Astrocyte (in vitro differentiated cells and primary cell): ENCODE data around the gene SPATA20. TPM values are rescaled to one million over a fixed set of nuclear protein-coding genes. Genes with fewer than 3 reads are reported as not detected.

ENCODE experiments used
- DNase-seq: peaks from one replicate; pipeline ENCODE4 v3.0.0-alpha.2; 2010; ENCODE audit warnings: low read depth
- FAIRE-seq: peaks from 2 replicates; lab custom pipeline; 2011; peaks lifted over from hg19 to GRCh38; lab: Jason Lieb, UNC
- H2AFZ ChIP-seq: 2 replicates; pipeline ENCODE4 v1.6.0; 2012; ENCODE audit warnings: low read depth, low read length, inconsistent platforms
- H3K27ac ChIP-seq: 2 replicates; pipeline ENCODE4 v1.5.1; 2011; ENCODE audit warnings: low read depth, low read length, inconsistent platforms
- H3K27me3 ChIP-seq: 2 replicates; pipeline ENCODE4 v1.6.0; 2011; ENCODE audit warnings: low read length, inconsistent platforms; ENCODE audit not compliant: insufficient read depth
- H3K36me3 ChIP-seq: 2 replicates; pipeline ENCODE4 v1.5.1; 2011; ENCODE audit warnings: low read length, inconsistent platforms; ENCODE audit not compliant: insufficient read depth
- H3K4me1 ChIP-seq: 2 replicates; pipeline ENCODE4 v1.5.1; 2011; ENCODE audit warnings: low read length, inconsistent platforms; ENCODE audit not compliant: insufficient read depth
- H3K4me2 ChIP-seq: 2 replicates; pipeline ENCODE4 v1.6.0; 2012; ENCODE audit warnings: low read length, inconsistent platforms
- H3K4me3 ChIP-seq: 2 replicates; pipeline ENCODE4 v1.5.1; 2011; ENCODE audit warnings: low read depth, mild to moderate bottlenecking, low read length, inconsistent platforms; ENCODE audit not compliant: insufficient read depth
- H3K79me2 ChIP-seq: 2 replicates; pipeline ENCODE4 v1.6.0; 2012; ENCODE audit warnings: mild to moderate bottlenecking, low read length, inconsistent platforms; ENCODE audit not compliant: insufficient read depth
- H3K9ac ChIP-seq: 2 replicates; pipeline ENCODE4 v1.6.0; 2012; ENCODE audit warnings: mild to moderate bottlenecking, low read length, inconsistent platforms
- H3K9me3 ChIP-seq: 2 replicates; pipeline ENCODE4 v1.5.1; 2012; ENCODE audit warnings: low read depth, mild to moderate bottlenecking, low read length, inconsistent platforms; ENCODE audit not compliant: insufficient read depth
- H4K20me1 ChIP-seq: 2 replicates; pipeline ENCODE4 v1.6.0; 2012; ENCODE audit warnings: low read length, inconsistent platforms; ENCODE audit not compliant: insufficient read depth
- H3K27ac Mint-ChIP-seq: one replicate; pipeline ENCODE4 v1.8.0; 2021; ENCODE audit warnings: mild to moderate bottlenecking, mixed read lengths; ENCODE audit not compliant: unreplicated experiment
- H3K27me3 Mint-ChIP-seq: one replicate; pipeline ENCODE4 v1.8.0; 2021; ENCODE audit warnings: low read depth, mixed read lengths; ENCODE audit not compliant: unreplicated experiment
- H3K36me3 Mint-ChIP-seq: one replicate; pipeline ENCODE4 v1.8.0; 2021; ENCODE audit warnings: low read depth, mixed read lengths; ENCODE audit not compliant: unreplicated experiment
- H3K4me1 Mint-ChIP-seq: one replicate; pipeline ENCODE4 v1.8.0; 2021; ENCODE audit warnings: low read depth, mixed read lengths; ENCODE audit not compliant: unreplicated experiment
- H3K4me3 Mint-ChIP-seq: one replicate; pipeline ENCODE4 v1.8.0; 2021; ENCODE audit warnings: mild to moderate bottlenecking, moderate library complexity, mixed read lengths; ENCODE audit not compliant: unreplicated experiment
- H3K9me3 Mint-ChIP-seq: one replicate; pipeline ENCODE4 v1.8.0; 2021; ENCODE audit warnings: mild to moderate bottlenecking, mixed read lengths; ENCODE audit not compliant: unreplicated experiment
- EZH2 ChIP-seq: IDR thresholded peaks from 2 replicates; pipeline ENCODE4 v1.6.1; 2012; ENCODE audit warnings: mild to moderate bottlenecking, low read length, inconsistent platforms; ENCODE audit not compliant: insufficient read depth
- total RNA-seq: library from RNA; stranded (reverse); gene quantifications from 2 replicates; pipeline ENCODE4 v1.2.1, GENCODE V29; 2021
- TF ChIP-seq, protein P1 (sequence below): IDR thresholded peaks from 2 replicates; pipeline ENCODE4 v1.5.1; 2011; ENCODE audit warnings: low read depth, mild to moderate bottlenecking, inconsistent platforms, low read length, moderate library complexity; ENCODE audit not compliant: insufficient read depth

Gene SPATA20
- total RNA-seq, 1 donor from 2014 or later: 32.0 TPM

DNA sequence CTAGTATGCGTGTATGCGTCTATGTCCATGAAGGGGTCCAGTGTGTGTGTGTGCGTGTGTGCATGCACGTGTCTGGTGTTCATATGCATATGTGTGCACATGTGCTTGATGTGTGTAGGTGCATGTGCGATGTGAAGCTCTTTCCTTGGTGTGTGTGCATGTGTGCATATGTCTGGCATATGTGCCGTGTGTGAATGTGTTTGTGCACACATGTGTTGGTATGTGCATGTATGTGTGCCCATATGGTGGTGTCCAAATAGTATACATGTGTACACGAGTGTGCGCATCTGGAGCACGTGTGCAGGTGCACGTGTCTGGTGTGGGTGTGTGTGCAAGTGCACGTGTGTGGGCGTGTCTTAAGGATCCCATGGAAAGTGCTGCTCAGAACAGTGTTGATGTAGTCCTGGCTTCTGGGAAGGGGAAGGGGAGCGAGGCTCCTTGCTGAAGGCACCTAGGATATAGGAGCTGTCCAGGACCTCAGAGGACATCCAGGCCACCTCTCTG is 30.5 kb downstream of the SPATA20 start:
- TF ChIP-seq EZH2: no peak
- TF ChIP-seq, protein P1, sequence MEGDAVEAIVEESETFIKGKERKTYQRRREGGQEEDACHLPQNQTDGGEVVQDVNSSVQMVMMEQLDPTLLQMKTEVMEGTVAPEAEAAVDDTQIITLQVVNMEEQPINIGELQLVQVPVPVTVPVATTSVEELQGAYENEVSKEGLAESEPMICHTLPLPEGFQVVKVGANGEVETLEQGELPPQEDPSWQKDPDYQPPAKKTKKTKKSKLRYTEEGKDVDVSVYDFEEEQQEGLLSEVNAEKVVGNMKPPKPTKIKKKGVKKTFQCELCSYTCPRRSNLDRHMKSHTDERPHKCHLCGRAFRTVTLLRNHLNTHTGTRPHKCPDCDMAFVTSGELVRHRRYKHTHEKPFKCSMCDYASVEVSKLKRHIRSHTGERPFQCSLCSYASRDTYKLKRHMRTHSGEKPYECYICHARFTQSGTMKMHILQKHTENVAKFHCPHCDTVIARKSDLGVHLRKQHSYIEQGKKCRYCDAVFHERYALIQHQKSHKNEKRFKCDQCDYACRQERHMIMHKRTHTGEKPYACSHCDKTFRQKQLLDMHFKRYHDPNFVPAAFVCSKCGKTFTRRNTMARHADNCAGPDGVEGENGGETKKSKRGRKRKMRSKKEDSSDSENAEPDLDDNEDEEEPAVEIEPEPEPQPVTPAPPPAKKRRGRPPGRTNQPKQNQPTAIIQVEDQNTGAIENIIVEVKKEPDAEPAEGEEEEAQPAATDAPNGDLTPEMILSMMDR: no peak
- Histone ChIP-seq H3K79me2 (no peaks in the 10 kb centered on the region), H3K4me3 (no peak overlapping the region), H3K27me3 (peaks cover 11% of the 10 kb centered on the region), H3K9me3 (no peaks in the 10 kb centered on the region), H3K36me3 (no peaks in the 10 kb centered on the region), H3K9ac (no peak overlapping the region), H3K27ac (no peak overlapping the region), H2AFZ (no peak overlapping the region), H4K20me1 (no peaks in the 10 kb centered on the region), H3K4me2 (no peak overlapping the region), H3K4me1 (no peaks in the 10 kb centered on the region)
- peaks cover 8% of the 10 kb centered on the region for H3K9me3 Mint-ChIP-seq
- no peak for FAIRE-seq
- no peaks in the 10 kb centered on the region for H3K4me1 Mint-ChIP-seq
- H3K4me3 Mint-ChIP-seq: no peak overlapping the region
- DNase-seq: no peak
- H3K36me3 Mint-ChIP-seq: peaks cover 3% of the 10 kb centered on the region
- peaks cover 65% of the 10 kb centered on the region for H3K27me3 Mint-ChIP-seq
- no peak overlapping the region for H3K27ac Mint-ChIP-seq

GRCh38 chr17:50578173-50578572 is 31.2 kb downstream of the SPATA20 start:
- Mint-ChIP-seq H3K27ac (no peak overlapping the region), H3K9me3 (peaks cover 8% of the 10 kb centered on the region), H3K36me3 (peaks cover 3% of the 10 kb centered on the region), H3K4me1 (peaks cover 2% of the 10 kb centered on the region), H3K4me3 (no peak overlapping the region), H3K27me3 (peaks cover 68% of the 10 kb centered on the region)
- DNase-seq (no peak), FAIRE-seq (no peak)
- TF ChIP-seq, protein P1: no peak
- no peak for TF ChIP-seq EZH2
- no peaks in the 10 kb centered on the region for H3K9me3 ChIP-seq
- H3K36me3 ChIP-seq: no peaks in the 10 kb centered on the region
- H3K27me3 ChIP-seq: peaks cover 11% of the 10 kb centered on the region
- H3K9ac ChIP-seq: no peak overlapping the region
- H3K79me2 ChIP-seq: no peaks in the 10 kb centered on the region
- H3K4me1 ChIP-seq: no peaks in the 10 kb centered on the region
- H2AFZ ChIP-seq: no peak overlapping the region
- no peaks in the 10 kb centered on the region for H4K20me1 ChIP-seq
- no peak overlapping the region for H3K4me3 ChIP-seq
- no peak overlapping the region for H3K27ac ChIP-seq
- no peak overlapping the region for H3K4me2 ChIP-seq

DNA sequence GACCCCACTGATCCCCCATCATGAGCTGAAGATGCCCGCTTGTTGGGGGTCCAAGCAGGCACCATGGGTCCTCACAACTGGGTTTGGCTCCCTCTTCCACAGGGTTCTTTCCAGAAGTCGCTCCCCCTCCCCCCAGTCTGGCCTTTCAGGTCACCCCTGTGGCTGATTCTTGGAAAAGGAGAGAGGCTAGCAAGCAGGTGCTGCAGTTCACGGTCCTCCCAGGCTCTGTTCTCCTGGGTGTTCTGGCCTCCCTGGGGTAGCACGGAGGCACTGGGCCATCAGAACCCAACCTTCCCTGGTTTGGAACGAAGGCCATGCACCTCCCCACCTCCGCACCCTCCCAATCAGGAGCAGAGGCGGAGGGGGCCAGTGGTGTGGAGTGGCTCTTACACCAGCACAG is 32.4 kb downstream of the SPATA20 start:
- Histone ChIP-seq H3K36me3 (no peaks in the 10 kb centered on the region), H4K20me1 (no peaks in the 10 kb centered on the region), H3K27me3 (peaks cover 11% of the 10 kb centered on the region), H3K9ac (no peak overlapping the region), H3K4me1 (no peaks in the 10 kb centered on the region), H3K4me3 (no peak overlapping the region), H3K27ac (no peak overlapping the region), H3K9me3 (no peaks in the 10 kb centered on the region), H2AFZ (no peak overlapping the region), H3K79me2 (no peaks in the 10 kb centered on the region), H3K4me2 (no peak overlapping the region)
- DNase-seq (no peak), FAIRE-seq (no peak)
- TF ChIP-seq EZH2: no peak
- TF ChIP-seq, protein P1: no peak
- Mint-ChIP-seq H3K27ac (no peak overlapping the region), H3K4me1 (peaks cover 2% of the 10 kb centered on the region), H3K9me3 (peaks cover 10% of the 10 kb centered on the region), H3K4me3 (no peak overlapping the region), H3K27me3 (peaks cover 74% of the 10 kb centered on the region), H3K36me3 (peaks cover 3% of the 10 kb centered on the region)
